ENCODE results near the gene CCDC185.
"Not testable (repeated sequence)": the region's sequence is repeated elsewhere in the genome, so short reads cannot be mapped to it uniquely, and the experiment has no call there.

CCDC185 gene

GRCh38 chr1:223399393-223399792 is 6.2 kb downstream of the CCDC185 start:
- DNase-seq = not testable (repeated sequence)

- DNase-seq = peak in 1 of 2 donors; percentile 22
Measured at GRCh38 chr1:223401873-223402789, 8.9 kb downstream of the CCDC185 start.

DNA sequence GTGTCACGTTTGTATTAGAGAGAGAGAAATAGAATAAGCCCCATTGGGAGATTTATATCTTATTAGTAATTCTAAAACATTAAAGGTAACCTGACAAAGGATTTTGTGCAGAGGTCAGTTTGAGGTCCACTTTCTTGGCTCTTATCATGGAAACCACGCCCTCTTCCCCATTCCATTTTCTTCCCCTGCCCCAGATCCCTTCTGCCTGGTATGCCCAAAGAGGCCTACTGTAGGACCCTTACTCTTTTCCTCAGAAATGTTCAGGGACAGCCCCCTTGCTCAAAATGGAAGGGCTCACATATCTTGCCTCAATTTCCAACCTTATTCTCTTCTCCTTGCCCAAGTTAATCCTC is 9.6 kb downstream of the CCDC185 start:
- no peak for DNase-seq

DNA sequence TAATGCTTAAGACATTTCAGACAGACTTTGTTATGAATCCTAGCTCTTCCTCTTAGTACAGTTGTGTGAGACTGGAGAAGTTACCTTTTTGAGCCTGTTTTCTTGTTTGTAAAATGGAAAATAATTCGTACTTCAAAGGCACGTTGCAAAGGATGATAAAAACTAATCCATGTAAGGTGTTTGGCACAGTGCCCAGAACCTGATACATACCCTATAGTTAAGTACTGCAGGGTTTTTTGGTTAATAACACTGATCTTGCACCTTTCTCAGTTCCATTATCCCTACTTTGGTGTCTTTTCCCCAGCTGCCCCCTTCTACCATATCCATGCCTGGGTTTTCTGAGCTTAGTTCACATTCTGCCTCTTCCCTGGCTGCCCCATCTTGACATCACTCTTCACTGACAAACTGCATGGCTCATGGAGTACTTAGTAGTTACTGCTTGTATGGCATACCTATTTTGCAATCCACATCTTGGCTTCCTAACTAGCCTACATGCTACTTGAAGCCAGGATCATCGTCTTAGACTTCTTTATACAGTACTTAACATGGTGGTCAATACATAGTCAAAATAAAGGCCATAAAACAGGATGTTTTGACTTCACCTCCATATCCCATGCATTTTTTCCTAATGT is 10.1 kb downstream of the CCDC185 start:
- no peak for DNase-seq

- no peak for DNase-seq
Measured at GRCh38 chr1:223405507-223405906, 12.3 kb downstream of the CCDC185 start.

DNA sequence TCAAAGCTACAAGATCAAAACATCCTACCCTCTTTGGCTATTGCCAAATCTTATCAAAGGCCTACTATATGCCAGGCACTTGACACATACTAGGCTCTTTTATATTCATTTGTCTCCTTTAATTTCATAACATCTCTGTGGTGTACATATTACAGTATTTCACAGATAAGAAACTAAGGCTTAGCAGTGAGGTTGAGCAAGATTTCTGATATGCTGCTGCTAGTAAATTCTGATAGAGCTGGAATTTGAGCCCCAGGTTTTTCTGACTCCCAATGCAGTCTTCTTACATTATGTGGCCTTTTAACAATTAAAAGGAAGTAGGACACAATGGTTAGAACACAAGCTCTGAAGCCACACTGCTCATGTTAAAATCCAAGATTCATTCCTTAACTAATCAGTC is 16.8 kb downstream of the CCDC185 start:
- DNase-seq = no peak

GRCh38 chr1:223411309-223411708 is 18.1 kb downstream of the CCDC185 start:
- no peak for DNase-seq

GRCh38 chr1:223411710-223412109 is 18.5 kb downstream of the CCDC185 start:
- DNase-seq = no peak

DNA sequence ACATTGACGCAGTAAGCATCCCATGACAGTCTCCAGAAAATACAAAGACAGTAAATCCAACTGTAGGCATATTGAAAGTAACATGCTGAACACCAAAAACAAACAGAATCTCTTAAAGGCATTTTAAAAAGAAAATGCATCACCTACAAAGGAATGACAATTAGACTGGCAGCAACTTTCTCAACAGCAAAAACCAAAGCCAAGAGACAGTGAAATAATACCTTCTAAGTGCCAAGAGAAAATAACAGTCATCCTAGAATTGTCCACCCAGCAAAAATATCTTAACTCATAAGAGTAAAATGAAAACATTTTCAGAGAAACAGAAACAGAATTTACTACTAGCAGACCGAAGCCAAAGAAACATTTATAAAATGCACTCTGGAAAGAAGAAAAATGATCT is 20.0 kb downstream of the CCDC185 start:
- DNase-seq = no peak

GRCh38 chr1:223417444-223417843 is 24.2 kb downstream of the CCDC185 start:
- DNase-seq = no peak

- no peak for DNase-seq
Measured at GRCh38 chr1:223417903-223418663, 24.9 kb downstream of the CCDC185 start.

GRCh38 chr1:223419115-223419514 is 25.9 kb downstream of the CCDC185 start:
- no peak for DNase-seq

- no peak for DNase-seq
Measured at GRCh38 chr1:223419561-223419960, 26.3 kb downstream of the CCDC185 start.

GRCh38 chr1:223421025-223421424 is 27.8 kb downstream of the CCDC185 start:
- DNase-seq = no peak

DNA sequence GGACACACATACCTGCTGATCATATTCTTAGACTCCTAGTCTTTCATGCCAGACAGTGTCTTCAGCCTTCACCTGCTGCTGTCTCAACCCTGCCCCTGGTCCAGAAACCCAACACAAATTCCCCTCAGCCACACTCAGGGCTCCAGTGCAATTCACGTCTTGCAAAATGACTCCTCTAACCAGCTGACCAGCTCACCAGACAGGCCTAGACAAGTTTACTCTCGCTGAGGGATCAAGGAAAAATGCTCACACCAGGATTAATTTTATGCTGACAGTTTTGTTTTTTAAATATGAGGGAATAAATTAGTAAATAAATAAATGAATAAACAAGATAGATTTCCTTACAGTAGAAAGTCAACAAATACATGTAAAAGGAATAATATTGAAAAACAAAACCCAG is 28.5 kb downstream of the CCDC185 start:
- DNase-seq = no peak

- DNase-seq = peak in 1 of 2 donors; percentile 0
Measured at GRCh38 chr1:223422911-223423310, 29.7 kb downstream of the CCDC185 start.

GRCh38 chr1:223423641-223424233 is 30.5 kb downstream of the CCDC185 start:
- DNase-seq = no peak

GRCh38 chr1:223425550-223425949 is 32.3 kb downstream of the CCDC185 start:
- no peak for DNase-seq

GRCh38 chr1:223426936-223427335 is 33.7 kb downstream of the CCDC185 start:
- DNase-seq = no peak

- DNase-seq = no peak
Measured at GRCh38 chr1:223429313-223429731, 36.1 kb downstream of the CCDC185 start.

DNA sequence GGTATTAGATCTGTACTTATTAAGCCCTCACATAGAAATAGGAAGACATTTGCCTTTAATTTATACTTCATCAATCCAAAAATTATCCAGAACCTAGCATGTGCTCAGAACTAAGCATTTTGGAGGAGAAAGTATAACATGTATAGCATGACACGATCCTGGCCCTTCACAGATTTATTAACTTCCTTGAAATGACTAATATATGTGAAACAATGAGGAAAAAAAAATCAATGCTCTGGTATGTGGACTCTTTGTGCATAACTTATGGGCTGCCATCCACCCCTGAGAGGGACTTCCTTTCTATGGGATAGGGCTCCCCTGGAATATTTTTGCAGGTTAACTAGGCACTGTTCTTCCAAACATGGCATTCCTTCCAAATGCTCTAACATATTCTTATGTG is 36.6 kb downstream of the CCDC185 start:
- no peak for DNase-seq

DNA sequence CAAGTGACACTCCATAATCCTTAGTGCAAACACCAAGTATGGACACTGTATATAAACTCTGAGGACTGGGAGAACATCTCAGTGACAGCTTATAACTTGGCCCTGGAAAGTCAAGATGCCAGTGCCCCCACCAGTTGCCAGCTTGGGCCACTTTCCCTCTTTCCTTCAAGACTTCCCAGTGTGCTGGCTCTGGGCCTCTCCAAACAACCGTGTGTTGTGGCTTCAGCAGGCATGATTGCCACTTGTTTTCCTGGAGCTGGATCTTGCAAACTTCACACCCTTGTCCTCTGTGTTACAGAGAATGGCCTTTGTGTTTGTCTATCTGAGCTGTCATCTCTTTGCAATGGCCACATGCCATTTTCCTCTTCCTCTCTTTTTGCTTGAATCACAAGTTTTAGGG is 37.0 kb downstream of the CCDC185 start:
- no peak for DNase-seq

GRCh38 chr1:223437151-223437550 is 43.9 kb downstream of the CCDC185 start:
- no peak for DNase-seq
